GM11168 (cell line): ENCODE data around the gene C1QTNF12.

ENCODE experiments used
- in situ Hi-C: fragments of 300-500 bp; cut with MboI; formaldehyde crosslinking; loops from one replicate; pipeline ENCODE4 v1.12.0; 2022; ENCODE audit warnings: low sequenced_read_pairs; ENCODE audit not compliant: unreplicated experiment

The C1QTNF12 gene

GRCh38 chr1:1282998-1283397, 36.5 kb upstream of the C1QTNF12 start:
- in situ Hi-C loops: no loop called here

DNA sequence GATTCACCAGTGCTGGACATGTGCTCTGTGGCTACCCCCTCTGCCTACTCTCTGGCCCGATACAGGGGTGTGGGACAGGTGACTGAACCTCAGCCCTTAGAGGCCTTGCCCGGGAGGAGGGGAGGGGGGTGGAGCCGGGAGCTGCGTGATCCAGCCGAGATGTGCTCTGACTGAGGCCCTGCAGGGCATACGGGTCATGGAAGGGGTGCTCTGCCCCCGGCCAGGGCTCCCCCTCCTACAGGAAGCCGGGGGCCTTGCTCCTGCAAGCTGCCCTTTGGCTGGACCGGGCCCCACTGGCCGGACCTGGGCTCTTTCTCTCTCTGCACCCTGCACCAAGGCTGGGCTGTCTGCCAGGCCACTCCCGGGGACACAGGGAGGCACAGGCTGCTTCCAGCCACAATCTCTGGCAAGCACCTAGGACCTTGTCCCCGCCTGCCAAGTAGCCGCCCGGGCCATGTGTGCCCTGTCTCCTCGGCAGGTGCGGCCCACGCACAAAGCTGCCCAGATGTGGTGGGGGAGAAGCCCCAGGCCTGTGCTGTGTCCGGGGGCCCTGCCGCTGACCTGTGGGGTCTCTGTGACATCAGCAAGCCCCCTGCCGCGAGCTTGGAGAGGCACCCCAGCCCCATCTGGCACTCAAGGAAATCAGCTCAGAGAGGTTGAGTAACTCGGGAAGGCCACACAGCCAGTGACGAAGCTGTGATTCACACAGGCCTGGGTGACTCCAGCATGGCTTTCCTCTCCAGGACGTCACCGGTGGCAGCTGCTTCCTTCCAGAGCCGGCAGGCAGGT, 35.2 kb upstream of the C1QTNF12 start:
- in situ Hi-C loops: no loop called here

DNA sequence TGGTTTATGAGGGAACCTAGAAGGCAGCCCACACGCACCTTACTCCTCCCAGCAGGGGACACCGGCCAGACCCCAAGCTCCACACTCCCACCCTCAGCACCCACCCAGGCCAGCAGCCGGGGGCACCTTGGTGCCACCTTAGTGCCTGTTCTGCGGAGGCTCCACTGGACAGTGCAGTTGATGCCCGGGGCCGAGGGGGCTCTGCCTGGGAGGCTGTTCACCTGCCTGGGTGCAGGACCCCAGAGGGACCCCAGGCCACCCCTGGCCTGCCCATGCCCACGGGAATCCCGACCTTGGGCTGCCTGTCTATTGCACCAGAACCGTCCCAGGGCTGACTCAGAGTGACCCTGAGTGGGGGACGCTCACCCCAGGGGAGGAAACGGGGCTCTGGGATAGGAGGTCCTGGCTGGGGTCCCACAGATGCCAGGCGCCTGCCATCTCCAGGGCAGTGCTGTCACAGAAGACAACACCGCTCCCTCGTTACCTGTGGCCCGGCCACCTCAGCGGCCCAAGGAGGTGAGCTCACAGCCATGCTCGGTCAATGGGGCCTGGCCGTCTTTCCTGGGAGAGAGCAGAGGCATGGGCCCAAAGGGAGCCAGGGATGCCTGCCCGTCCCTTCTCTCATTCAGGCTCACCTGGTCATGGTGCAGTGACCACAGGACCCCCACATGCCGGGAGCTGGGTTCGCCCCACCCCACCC, 34.4 kb upstream of the C1QTNF12 start:
- in situ Hi-C loops: no loop called here

GRCh38 chr1:1279028-1279427, 32.5 kb upstream of the C1QTNF12 start:
- in situ Hi-C loops: no loop called here

GRCh38 chr1:1278620-1279019, 32.1 kb upstream of the C1QTNF12 start:
- in situ Hi-C loops: no loop called here

DNA sequence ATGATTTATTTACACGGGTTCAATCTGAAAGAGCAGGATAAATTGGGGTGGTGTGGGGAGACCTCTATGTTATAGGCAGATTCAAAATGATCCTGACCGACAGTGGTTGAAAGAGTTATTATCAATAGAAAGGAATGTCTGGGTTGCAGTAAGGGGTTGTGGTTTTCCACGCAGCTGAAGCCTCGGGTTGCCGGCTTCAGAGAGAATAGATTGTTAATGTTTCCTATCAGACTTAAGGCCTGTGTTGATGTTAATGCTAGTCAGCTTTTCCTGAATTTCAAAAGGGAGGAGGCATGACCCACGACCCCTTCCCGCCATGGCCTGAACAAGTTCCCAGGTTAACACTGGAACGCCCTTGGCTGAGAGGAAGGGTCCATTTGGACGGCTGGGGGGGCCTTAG, 29.3 kb upstream of the C1QTNF12 start:
- in situ Hi-C loops: no loop called here

GRCh38 chr1:1274931-1275431, 28.5 kb upstream of the C1QTNF12 start:
- in situ Hi-C loops: no loop called here

DNA sequence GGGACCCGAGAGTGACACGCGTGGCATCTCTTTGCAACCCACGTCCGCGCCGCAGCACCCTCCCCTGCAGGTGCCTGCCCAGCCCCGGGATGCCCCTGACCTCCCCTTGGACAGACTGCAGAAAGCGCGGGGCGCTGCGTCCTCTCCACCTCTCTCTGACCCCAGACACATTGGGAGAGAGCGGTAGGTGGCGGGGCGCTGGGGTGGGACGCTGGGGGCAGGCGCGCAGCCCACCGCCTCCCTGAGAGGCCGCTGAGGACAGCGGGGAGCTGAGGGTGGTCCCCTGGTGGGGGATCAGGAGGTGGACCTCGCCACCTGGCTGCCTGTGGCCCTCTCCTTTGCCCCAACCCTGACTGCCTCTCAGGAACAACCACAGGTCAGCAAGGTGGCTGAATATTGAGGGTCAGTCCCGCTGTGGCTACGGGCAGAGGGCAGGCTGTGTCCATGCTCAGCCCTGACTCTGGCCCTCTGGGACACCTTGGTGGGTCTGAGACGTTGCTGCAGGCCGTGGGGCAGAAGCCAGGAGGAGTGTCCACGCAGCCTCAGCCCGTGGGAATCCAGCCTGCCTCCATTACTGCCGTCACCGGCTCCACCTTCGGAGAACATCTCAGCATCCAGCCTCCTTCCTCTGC, 27.9 kb upstream of the C1QTNF12 start:
- in situ Hi-C loops: no loop called here

DNA sequence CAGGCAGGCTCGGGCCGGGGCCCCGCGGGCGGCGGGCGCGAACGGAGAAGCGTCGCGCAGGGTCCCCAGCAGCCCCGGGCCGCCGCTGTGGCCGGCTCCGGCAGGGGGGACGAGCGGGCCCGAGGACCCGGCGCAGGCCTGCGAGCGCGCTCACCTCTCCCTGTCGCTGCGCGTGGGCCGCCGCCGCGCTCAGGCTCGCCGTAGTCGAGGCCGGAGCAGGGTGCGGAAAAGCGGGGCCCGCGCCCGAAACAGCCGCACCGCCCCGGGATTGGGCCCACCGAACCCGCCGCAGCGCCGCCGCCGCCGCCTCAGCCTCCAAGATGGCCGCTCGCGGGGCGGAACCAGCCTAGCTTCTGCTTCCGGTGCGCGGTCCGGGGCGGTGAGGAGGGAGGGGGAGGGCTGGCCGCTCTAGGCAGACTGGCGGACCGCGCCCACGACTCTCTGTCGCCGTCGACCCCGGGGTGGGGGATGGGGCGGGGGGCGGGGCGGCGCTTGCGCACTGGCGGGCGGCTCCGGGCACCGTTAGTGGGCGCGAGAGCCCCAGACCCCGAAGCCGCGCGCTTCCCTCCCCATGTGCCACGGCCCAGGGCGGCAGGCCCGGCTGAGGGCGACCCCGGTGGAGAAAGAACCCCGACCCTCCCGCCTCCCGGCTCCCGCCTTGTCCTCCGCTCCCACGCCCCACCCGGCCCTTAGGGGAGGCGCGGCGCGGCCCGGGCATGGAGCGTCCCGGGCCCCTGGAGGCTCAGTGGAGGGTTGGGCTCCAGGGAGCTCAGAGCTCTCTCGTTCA, 27.2 kb upstream of the C1QTNF12 start, which contains the start of gene UBE2J2:
Gene UBE2J2 (minus strand): TSS at position 343 of the 787 bp plus-strand sequence. CDS start 5,862 bp downstream, outside the sequence.
- in situ Hi-C loops: no loop called here

GRCh38 chr1:1273209-1273511, 26.6 kb upstream of the C1QTNF12 start:
- in situ Hi-C loops: no loop called here

DNA sequence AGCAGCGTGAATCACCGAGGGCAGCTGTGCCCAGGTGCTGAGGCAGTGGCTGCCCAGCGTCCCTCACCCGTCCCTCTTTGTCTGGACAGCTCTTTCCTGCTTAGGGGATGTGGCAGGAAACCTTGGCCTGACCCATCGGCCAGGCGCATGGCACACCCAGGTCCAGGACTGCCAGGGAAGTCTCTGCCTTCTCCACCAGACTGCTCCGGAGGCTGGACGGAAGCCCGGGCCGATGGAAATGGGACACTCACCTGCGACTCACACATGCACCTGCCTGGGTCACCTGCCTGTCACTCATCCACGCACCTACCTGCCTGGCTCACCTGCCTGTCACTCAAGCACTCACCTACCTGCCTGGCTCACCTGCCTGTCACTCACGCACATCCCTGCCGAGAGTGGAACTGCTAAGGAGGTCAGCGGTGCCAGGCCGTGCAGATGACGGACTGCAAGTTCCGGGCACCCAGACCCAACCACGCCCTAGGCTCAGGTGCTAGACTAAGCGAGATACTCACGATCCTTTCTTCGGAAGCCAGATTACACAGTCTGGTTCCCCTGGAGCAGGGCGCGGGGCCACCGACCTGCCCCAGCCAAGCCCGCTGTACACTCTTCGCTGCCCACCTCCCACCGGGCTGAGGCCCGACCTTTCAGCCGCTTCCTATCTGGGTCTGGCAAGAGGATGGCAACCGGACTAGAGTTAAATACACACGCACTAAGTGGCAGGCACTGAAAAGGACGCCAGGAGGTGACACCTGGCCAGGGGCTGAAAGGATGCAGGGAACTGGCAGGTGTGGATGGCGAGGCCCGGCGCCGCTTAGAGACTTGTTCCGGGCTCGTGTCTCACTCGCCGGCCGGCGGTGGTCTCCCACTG, 26.1 kb upstream of the C1QTNF12 start:
- in situ Hi-C loops: no loop called here

- in situ Hi-C loops: no loop called here
Observed at GRCh38 chr1:1270813-1271212, 24.3 kb upstream of the C1QTNF12 start.

DNA sequence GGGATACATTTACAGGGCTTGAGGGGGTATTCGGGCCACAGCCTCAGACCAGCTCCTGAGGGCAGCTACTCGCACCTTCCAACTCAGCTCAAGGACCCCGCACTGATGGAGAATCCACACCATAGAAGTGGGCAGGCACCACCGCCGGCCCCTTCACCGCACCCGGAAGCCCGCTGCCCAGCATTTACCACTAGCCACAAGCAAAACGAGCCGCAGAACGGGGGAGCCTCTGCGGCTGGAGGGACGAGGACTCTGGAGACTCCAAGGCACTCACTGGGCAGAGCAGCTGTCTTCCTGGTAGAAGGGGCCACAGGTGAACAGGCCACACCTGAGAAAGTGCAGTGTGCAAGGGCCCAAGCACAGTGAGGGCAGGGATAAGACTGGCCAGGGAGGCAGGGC, 21.8 kb upstream of the C1QTNF12 start:
- in situ Hi-C loops: no loop called here

DNA sequence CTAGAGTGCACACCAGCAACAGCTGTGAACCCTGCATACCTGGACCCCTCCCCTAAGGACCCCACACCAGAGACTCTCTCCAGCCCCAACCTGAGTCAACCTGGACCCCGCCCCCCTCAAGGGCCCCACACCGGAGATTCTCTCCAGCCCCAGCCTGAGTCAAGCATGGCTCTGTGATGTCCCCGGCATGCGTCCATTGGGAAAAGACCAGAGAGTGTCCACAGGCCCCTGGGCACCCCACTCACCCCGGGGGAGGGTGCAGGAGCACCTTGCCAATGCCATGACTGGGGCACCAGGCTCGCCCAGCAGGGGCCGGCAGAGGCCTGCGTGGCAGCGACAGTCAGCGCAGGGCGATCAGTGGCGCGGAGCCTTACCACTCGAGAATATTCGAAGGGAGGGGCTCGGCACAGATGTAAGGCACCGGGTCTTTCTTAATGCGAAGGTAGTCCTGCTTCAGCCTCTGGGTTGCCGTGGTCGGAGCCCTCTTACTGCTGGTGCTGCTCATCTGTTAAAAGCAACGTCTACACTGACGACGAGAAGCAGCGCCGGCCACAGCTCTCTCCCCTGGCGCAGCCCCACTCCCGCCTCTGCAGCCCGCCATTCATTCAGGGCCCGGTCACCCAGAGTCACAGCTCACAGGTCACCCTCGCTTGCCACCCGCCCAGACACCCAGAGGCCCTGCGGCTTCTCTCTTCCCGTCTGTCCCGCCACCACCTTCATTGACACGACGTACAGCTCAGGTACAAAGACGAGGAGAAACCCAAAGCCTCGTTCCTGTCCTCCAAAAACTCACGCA, 21.2 kb upstream of the C1QTNF12 start:
- in situ Hi-C loops: no loop called here

DNA sequence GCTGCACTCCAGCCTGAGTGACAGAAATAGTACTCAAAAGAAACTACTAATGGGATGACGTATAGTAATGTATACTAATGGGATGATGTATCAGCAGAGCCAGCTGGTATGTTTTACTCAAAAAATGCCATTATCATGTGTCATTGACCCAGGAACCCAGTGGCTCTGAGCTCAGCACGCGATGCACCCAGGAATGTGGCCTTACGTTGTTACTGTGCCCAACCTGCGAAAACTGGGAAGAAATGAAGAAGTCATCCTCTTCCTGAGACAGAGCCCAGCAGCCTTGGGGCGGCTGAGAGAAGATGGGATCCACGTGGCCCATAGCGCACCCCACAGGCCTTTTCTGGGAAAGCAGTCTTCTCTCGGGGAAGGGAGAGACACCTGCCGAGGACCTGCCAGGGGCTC, 18.3 kb upstream of the C1QTNF12 start:
- in situ Hi-C loops: no loop called here

GRCh38 chr1:1264026-1264425, 17.5 kb upstream of the C1QTNF12 start:
- in situ Hi-C loops: no loop called here

GRCh38 chr1:1262758-1263157, 16.2 kb upstream of the C1QTNF12 start:
- in situ Hi-C loops: no loop called here

GRCh38 chr1:1262071-1262470, 15.5 kb upstream of the C1QTNF12 start:
- in situ Hi-C loops: no loop called here
